ENCODE data around the gene KHNYN.
"Not testable (repeated sequence)": the region's sequence is repeated elsewhere in the genome, so short reads cannot be mapped to it uniquely, and the experiment has no call there.

The KHNYN gene

DNA sequence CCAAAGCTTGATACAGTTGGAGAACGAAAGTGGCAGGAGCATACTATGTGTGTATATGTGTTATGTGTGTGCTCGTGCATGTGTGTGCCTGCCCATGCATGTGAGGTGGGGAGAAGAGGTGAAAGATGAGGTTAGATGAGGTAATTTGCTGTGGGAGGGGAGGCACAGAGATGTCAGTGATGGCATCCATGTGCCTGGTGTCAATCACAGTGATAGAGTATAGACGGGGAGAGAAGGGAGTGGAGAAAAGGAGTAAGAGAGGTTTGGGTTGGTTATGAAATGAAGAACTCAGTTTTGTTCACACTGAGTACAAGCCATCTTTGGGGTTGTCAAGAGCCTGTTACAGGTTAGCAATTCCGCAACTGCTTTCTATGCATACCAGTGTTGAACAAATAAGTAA is 45.6 kb upstream of the KHNYN start:
- Histone ChIP-seq H3K4me1 (ENCODE audit: insufficient read depth, low read length, severe bottlenecking) (no peaks in the 10 kb centered on the region), H3K27ac (ENCODE audit: low read depth, low read length, poor library complexity, severe bottlenecking) (no peak overlapping the region), H3K9ac (ENCODE audit: low read length) (no peak overlapping the region), H3F3A (ENCODE audit: insufficient read depth, low read length) (no peaks in the 10 kb centered on the region), H2AFZ (ENCODE audit: low read length) (no peak overlapping the region), H4K20me1 (ENCODE audit: insufficient read depth, low read length) (no peaks in the 10 kb centered on the region), H3K36me3 (ENCODE audit: insufficient read depth, low read length) (no peaks in the 10 kb centered on the region), H3K4me2 (ENCODE audit: low read length) (no peak overlapping the region), H3K79me2 (ENCODE audit: insufficient read depth, low read length) (no peaks in the 10 kb centered on the region), H3K4me3 (ENCODE audit: low read depth, low read length, poor library complexity, severe bottlenecking) (no peak overlapping the region), H3K27me3 (ENCODE audit: insufficient read depth, low read length) (peaks cover 6% of the 10 kb centered on the region; the same call in 1 of the 2 replicates), H3K9me2 (ENCODE audit: low read depth, low read length) (no peaks in the 10 kb centered on the region), H3K9me3 (ENCODE audit: low read length) (no peaks in the 10 kb centered on the region)
- TF ChIP-seq EZH2 (IDR thresholded peaks at IDR 0.05; ENCODE audit: borderline replicate concordance, low read length): no peak
- TF ChIP-seq, protein P1, sequence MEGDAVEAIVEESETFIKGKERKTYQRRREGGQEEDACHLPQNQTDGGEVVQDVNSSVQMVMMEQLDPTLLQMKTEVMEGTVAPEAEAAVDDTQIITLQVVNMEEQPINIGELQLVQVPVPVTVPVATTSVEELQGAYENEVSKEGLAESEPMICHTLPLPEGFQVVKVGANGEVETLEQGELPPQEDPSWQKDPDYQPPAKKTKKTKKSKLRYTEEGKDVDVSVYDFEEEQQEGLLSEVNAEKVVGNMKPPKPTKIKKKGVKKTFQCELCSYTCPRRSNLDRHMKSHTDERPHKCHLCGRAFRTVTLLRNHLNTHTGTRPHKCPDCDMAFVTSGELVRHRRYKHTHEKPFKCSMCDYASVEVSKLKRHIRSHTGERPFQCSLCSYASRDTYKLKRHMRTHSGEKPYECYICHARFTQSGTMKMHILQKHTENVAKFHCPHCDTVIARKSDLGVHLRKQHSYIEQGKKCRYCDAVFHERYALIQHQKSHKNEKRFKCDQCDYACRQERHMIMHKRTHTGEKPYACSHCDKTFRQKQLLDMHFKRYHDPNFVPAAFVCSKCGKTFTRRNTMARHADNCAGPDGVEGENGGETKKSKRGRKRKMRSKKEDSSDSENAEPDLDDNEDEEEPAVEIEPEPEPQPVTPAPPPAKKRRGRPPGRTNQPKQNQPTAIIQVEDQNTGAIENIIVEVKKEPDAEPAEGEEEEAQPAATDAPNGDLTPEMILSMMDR (IDR thresholded peaks at IDR 0.05; ENCODE audit: low read length): no peak

DNA sequence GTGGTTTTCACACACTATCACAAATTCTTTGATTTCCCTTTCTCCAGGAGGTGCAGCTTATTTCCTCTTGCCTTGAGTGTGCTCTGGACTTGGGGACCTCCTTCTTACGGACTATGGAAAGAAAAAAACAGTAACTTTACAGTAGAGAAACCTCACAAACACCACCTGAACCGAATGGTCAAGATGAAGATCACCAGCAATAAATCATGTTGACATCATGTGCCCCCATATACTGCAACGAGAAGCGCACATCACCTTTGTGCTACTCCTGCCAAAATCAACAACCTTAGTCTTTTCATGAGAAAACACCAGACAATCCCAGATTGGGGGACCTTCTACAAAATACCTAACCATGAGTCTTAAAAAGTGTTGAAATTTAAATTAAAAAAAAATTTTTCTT is 44.2 kb upstream of the KHNYN start:
- Histone ChIP-seq H3K9me3 (ENCODE audit: low read length) (no peaks in the 10 kb centered on the region), H3K27ac (ENCODE audit: low read depth, low read length, poor library complexity, severe bottlenecking) (no peak overlapping the region)
- TF ChIP-seq, protein P1 (IDR thresholded peaks at IDR 0.05; ENCODE audit: low read length): no peak
- no peak for TF ChIP-seq EZH2 (IDR thresholded peaks at IDR 0.05; ENCODE audit: borderline replicate concordance, low read length)

GRCh38 chr14:24387009-24387345 is 42.8 kb upstream of the KHNYN start:
- Histone ChIP-seq H3K27ac (ENCODE audit: low read depth, low read length, poor library complexity, severe bottlenecking) (no peak overlapping the region), H3K9me3 (ENCODE audit: low read length) (no peaks in the 10 kb centered on the region), H3K36me3 (ENCODE audit: insufficient read depth, low read length) (no peaks in the 10 kb centered on the region), H2AFZ (ENCODE audit: low read length) (no peak overlapping the region), H3K4me2 (ENCODE audit: low read length) (no peak overlapping the region), H4K20me1 (ENCODE audit: insufficient read depth, low read length) (no peaks in the 10 kb centered on the region), H3K9me2 (ENCODE audit: low read depth, low read length) (no peaks in the 10 kb centered on the region), H3K79me2 (ENCODE audit: insufficient read depth, low read length) (no peaks in the 10 kb centered on the region), H3K27me3 (ENCODE audit: insufficient read depth, low read length) (peaks cover 8% of the 10 kb centered on the region; the same call in 1 of the 2 replicates), H3K4me1 (ENCODE audit: insufficient read depth, low read length, severe bottlenecking) (peaks cover 17% of the 10 kb centered on the region), H3F3A (ENCODE audit: insufficient read depth, low read length) (no peaks in the 10 kb centered on the region), H3K4me3 (ENCODE audit: low read depth, low read length, poor library complexity, severe bottlenecking) (no peak overlapping the region), H3K9ac (ENCODE audit: low read length) (no peak overlapping the region)
- no peak for TF ChIP-seq EZH2 (IDR thresholded peaks at IDR 0.05; ENCODE audit: borderline replicate concordance, low read length)
- TF ChIP-seq, protein P1 (IDR thresholded peaks at IDR 0.05; ENCODE audit: low read length): no peak

More for the DNA sequence above, 44.2 kb upstream of the KHNYN start:
- Histone ChIP-seq H3K4me1 (ENCODE audit: insufficient read depth, low read length, severe bottlenecking) (peaks cover 2% of the 10 kb centered on the region), H3K36me3 (ENCODE audit: insufficient read depth, low read length) (no peaks in the 10 kb centered on the region), H3K9me2 (ENCODE audit: low read depth, low read length) (no peaks in the 10 kb centered on the region), H2AFZ (ENCODE audit: low read length) (no peak overlapping the region), H3K79me2 (ENCODE audit: insufficient read depth, low read length) (no peaks in the 10 kb centered on the region), H4K20me1 (ENCODE audit: insufficient read depth, low read length) (no peaks in the 10 kb centered on the region), H3K9ac (ENCODE audit: low read length) (no peak overlapping the region), H3K4me3 (ENCODE audit: low read depth, low read length, poor library complexity, severe bottlenecking) (no peak overlapping the region), H3F3A (ENCODE audit: insufficient read depth, low read length) (no peaks in the 10 kb centered on the region), H3K27me3 (ENCODE audit: insufficient read depth, low read length) (peaks cover 8% of the 10 kb centered on the region; the same call in 1 of the 2 replicates), H3K4me2 (ENCODE audit: low read length) (no peak overlapping the region)

DNA sequence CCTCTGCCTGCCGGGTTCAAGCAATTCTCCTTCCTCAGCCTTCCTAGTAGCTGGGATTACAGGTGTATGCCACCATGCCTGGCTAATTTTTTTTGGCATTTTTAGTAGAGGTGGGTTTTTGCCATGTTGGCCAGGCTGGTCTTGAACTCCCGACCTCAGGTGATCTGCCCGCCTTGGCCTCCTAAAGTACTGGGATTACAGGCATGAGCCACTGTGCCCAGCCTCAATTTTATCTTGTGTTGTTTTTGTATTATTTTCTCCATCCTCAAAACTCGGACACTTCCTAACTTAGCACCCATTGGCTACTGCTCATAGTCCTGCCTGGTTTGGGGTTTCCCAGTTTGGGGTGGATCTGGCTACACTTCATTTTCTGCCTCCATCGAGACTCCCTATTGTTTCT is 42.2 kb upstream of the KHNYN start:
- not testable (repeated sequence) for H3K9me2 ChIP-seq (ENCODE audit: low read depth, low read length); H3K27ac ChIP-seq (ENCODE audit: low read depth, low read length, poor library complexity, severe bottlenecking); H4K20me1 ChIP-seq (ENCODE audit: insufficient read depth, low read length); H3K27me3 ChIP-seq (ENCODE audit: insufficient read depth, low read length); H2AFZ ChIP-seq (ENCODE audit: low read length); H3K9me3 ChIP-seq (ENCODE audit: low read length); H3F3A ChIP-seq (ENCODE audit: insufficient read depth, low read length); H3K4me2 ChIP-seq (ENCODE audit: low read length); H3K9ac ChIP-seq (ENCODE audit: low read length); H3K79me2 ChIP-seq (ENCODE audit: insufficient read depth, low read length); H3K36me3 ChIP-seq (ENCODE audit: insufficient read depth, low read length); H3K4me3 ChIP-seq (ENCODE audit: low read depth, low read length, poor library complexity, severe bottlenecking)
- peaks cover 23% of the 10 kb centered on the region for H3K4me1 ChIP-seq (ENCODE audit: insufficient read depth, low read length, severe bottlenecking)

All from OCI-LY1 (cell line).